ENCODE results near the gene ZGLP1. TPM values are rescaled to one million over a fixed set of nuclear protein-coding genes. Genes with fewer than 3 reads are reported as not detected.

Gene ZGLP1
- polyA plus RNA-seq, 1 experiment, result 0.62 TPM

DNA sequence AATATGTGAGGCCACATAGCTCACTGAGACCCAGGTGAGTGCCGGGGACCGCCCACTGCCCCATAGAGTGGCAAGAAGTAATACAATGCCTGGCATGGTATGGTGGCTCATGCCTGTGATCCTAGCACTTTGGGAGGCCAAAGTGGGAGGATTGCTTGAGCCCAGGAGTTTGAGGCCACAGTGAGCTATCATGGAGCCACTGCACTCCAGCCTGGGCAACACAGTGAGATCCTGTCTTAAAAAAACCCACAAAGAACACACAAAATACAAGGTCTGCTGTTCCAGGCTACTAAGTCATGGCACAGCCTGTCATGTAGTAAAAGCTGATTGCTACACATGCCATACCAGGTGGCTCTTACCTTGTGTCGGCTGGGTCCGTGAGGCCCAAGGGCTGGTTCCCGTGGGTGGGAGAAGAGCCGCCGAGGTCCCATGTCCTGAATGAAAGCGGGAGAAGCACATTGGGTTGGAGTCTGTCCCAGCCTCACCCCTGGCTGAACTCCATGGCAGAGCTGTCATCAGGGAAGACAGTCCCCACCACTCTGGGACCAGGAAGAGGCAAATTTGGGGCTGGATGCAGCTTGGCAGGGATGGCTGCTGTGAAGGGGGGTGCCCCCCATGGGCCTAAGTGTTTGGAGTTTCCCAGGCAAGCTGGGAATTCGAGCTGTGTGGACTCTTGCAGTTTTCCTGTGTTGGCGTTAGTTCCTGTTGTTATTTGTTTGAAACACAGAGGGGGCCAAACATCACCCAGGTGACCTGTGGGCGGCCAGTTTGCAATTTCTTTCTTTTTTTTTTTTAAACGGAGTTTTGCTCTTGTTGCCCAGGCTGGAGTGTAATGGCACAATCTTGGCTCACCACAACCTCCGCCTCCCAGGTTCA is 9.4 kb upstream of the ZGLP1 start:
- Histone ChIP-seq H3K27me3 (ENCODE audit: control insufficient read depth, insufficient read depth, low read length) (no peaks in the 10 kb centered on the region), H3K9me3 (ENCODE audit: control insufficient read depth, insufficient read depth, low read length) (no peaks in the 10 kb centered on the region; the same call in 1 of the 2 replicates), H3K4me3 (ENCODE audit: low read depth, low read length) (no peak overlapping the region), H3K27ac (ENCODE audit: low read depth, low read length) (no peak overlapping the region)
- no peak for DNase-seq (ENCODE audit: low read depth, low spot score)
- ChIA-PET POLR2A (interaction anchor here (0.7 to 1.6 kb wide), 2 partner anchors 12 to 16 kb away, joined by 3 to 4 read pairs; no protein-coding TSS in a partner anchor), CTCF (no interaction called here)
- TF ChIP-seq CTCF (IDR thresholded peaks at IDR 0.05; ENCODE audit: low read depth, low read length), result no peak

DNA sequence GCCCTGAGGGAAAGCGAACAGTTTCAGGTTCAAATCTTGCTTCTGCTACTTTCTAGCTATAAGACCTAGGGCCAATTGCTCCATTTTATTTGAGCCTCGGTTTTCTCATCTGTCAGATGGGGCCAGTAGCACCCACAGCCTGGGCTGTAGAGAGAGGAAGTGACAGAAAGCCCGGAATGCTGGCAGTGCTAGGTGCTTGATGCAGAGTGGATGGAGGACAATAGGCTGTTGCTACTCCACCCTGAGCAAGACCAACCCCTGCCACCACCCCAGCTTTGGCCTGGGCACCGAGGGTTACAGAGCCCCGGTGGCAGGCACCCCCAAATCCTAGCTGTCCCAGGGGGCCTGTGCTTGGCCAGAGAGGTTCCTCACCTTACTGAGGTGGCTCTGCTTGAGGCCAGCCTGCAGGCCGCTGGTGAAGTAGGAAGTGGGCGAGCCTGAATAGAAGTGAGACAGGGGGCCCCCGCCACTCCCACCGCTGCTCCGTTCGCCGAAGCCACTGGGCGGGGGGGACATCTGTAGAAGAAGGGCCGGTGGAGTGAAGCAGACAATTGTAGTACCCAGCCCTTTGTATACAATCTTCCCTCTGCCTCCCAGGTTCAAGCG is 8.3 kb upstream of the ZGLP1 start:
- ChIA-PET POLR2A (interaction anchor here (1.6 to 1.7 kb wide), 2 partner anchors 15 to 17 kb away, joined by 4 to 9 read pairs; partner anchors contain the start of gene RAVER1), CTCF (no interaction called here)
- no peak overlapping the region for H3K4me3 ChIP-seq (ENCODE audit: low read depth, low read length)
- no peak for TF ChIP-seq CTCF (IDR thresholded peaks at IDR 0.05; ENCODE audit: low read depth, low read length)
- no peak overlapping the region for H3K27ac ChIP-seq (ENCODE audit: low read depth, low read length)
- H3K27me3 ChIP-seq (ENCODE audit: control insufficient read depth, insufficient read depth, low read length), result no peaks in the 10 kb centered on the region
- DNase-seq (ENCODE audit: low read depth, low spot score), result no peak
- no peaks in the 10 kb centered on the region; the same call in 1 of the 2 replicates for H3K9me3 ChIP-seq (ENCODE audit: control insufficient read depth, insufficient read depth, low read length)

GRCh38 chr19:10317045-10317856 is 7.6 kb upstream of the ZGLP1 start:
- H3K9me3 ChIP-seq (ENCODE audit: control insufficient read depth, insufficient read depth, low read length), result no peaks in the 10 kb centered on the region; the same call in 1 of the 2 replicates
- DNase-seq (ENCODE audit: low read depth, low spot score), result no peak
- no peak overlapping the region for H3K27ac ChIP-seq (ENCODE audit: low read depth, low read length)
- POLR2A ChIA-PET, result interaction anchor here (0.8 to 1.7 kb wide), 4 partner anchors 13 to 48 kb away, joined by 3 to 9 read pairs (median 4); partner anchors contain the start of gene RAVER1
- no peak for TF ChIP-seq CTCF (IDR thresholded peaks at IDR 0.05; ENCODE audit: low read depth, low read length)
- no peak overlapping the region for H3K4me3 ChIP-seq (ENCODE audit: low read depth, low read length)
- CTCF ChIA-PET, result interaction anchor here (1.2 kb wide), 1 partner anchor 73 kb away, joined by 8 read pairs; no protein-coding TSS in a partner anchor
- no peaks in the 10 kb centered on the region for H3K27me3 ChIP-seq (ENCODE audit: control insufficient read depth, insufficient read depth, low read length)

- Histone ChIP-seq H3K9me3 (ENCODE audit: control insufficient read depth, insufficient read depth, low read length) (no peaks in the 10 kb centered on the region; the same call in 1 of the 2 replicates), H3K4me3 (ENCODE audit: low read depth, low read length) (no peak overlapping the region), H3K27ac (ENCODE audit: low read depth, low read length) (no peak overlapping the region), H3K27me3 (ENCODE audit: control insufficient read depth, insufficient read depth, low read length) (no peaks in the 10 kb centered on the region)
- POLR2A ChIA-PET, result interaction anchor here (0.8 to 1.7 kb wide), 3 partner anchors 14 to 47 kb away, joined by 3 to 9 read pairs (median 3); partner anchors contain the start of gene RAVER1
- TF ChIP-seq CTCF (IDR thresholded peaks at IDR 0.05; ENCODE audit: low read depth, low read length), result no peak
- no peak for DNase-seq (ENCODE audit: low read depth, low spot score)
- CTCF ChIA-PET, result interaction anchor here (1.2 kb wide), 1 partner anchor 74 kb away, joined by 8 read pairs; no protein-coding TSS in a partner anchor
Observed at GRCh38 chr19:10316229-10317044, 6.8 kb upstream of the ZGLP1 start.

All from AG04450 (cell line).